Anterior cingulate cortex (tissue), 58 donors: ENCODE measurements around the gene ZNF92.
"Not testable (repeated sequence)": the region's sequence is repeated elsewhere in the genome, so short reads cannot be mapped to it uniquely, and the experiment has no call there.

ENCODE experiments used
- DNase-seq, 58 donors: peaks; one replicate each; lab custom pipeline; 2025; lab: John Stamatoyannopoulos, UW

The ZNF92 gene

DNA sequence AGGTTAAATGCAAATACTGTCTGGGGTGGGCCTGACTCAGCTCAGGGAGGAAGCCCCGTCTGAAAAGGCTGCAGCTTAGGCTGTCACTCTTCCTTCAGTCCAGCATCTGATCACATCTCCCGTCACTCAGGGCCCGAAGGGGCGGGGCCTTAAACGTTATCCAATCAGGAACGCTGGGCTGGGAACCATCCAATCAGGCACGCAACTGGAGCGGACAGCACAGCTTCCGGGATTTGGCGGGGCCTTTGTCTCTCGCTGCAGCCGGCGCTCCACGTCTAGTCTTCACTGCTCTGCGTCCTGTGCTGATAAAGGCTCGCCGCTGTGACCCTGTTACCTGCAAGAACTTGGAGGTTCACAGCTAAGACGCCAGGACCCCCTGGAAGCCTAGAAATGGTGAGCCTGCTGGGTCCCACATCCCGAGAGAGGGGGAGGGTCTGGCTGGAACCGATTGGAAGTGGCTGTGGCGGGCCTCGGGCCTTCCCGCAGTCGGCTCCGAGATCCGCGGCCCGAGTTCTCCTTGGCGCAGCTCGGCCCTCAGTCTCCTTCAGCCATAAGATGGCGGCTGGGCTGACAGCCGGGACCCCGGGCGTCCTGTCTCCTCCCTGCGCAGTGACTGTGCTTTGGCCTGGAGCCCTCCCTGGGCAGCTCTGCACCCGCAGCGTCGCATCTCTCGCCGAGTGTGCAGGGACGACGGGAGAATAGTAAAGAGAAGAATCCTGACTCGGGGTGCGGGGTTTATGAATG is at the start of gene ZNF92:
ZNF92 (plus strand) TSS at position 248 of the 744 bp plus-strand sequence; CDS start at position 391, 143 bp downstream.
- DNase-seq, result peak; percentile 55 to 98 (median 94)

GRCh38 chr7:65325793-65326432 is 47.7 kb upstream of the ZNF92 start:
- DNase-seq, result no peak

DNA sequence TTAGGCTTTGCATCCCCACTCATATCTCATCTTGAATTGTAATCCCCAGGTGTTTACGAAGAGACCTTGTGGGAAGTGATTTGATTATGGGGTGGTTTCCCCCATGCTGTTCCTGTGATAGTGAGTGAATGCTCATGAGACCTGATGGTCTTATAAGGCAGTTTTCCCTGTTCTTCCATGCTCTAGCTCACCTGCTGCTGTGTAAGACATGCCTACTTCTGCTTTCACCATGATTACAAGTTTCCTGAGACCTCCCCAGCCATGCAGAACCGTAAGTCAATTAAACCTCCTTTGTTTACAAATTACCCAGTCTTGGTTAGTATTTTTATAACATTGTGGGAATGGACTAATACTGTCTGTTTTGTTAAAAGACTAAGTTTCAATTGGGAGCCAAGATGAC is 35.3 kb upstream of the ZNF92 start:
- no peak for DNase-seq

DNA sequence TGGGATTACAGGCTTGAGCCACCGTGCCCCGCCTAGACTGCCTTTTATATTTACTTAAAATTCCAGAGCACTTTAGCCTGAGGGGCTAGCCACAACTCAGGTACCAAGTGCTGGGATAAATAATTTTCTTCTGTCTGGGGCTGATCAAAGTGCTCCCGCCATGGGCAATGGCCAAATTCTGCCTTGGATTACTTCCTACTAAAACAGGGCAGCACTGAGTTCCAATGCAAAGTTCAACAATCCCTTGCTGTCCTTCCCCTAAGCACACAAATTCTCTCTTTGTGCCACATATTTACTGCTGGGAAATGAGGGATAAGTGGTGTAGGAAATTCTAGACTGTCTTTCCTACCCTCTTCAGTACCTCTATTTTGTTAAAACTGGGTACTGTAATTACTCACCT is 34.4 kb upstream of the ZNF92 start:
- no peak for DNase-seq

GRCh38 chr7:65342723-65343629 is 30.7 kb upstream of the ZNF92 start:
- no peak for DNase-seq

DNA sequence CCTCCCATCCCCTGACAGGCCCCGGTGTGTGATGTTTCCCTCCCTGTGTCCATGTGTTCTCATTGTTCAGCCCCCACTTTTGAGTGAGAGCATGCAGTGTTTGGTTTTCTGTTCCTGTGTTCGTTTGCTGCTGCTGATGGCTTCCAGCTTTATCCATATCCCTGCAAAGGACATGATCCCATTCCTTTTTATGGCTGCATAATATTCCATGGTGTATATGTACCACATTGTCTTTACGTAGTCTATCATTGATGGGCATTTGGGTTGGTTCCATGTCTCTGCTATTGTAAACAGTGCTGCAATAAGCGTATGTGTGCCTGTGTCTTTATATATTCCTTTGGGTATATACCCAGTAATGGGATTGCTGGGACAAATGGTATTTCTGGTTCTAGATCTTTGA is 29.1 kb upstream of the ZNF92 start:
- DNase-seq, result not testable (repeated sequence)

- no peak for DNase-seq
Observed at GRCh38 chr7:65354263-65354662, 19.4 kb upstream of the ZNF92 start.

DNA sequence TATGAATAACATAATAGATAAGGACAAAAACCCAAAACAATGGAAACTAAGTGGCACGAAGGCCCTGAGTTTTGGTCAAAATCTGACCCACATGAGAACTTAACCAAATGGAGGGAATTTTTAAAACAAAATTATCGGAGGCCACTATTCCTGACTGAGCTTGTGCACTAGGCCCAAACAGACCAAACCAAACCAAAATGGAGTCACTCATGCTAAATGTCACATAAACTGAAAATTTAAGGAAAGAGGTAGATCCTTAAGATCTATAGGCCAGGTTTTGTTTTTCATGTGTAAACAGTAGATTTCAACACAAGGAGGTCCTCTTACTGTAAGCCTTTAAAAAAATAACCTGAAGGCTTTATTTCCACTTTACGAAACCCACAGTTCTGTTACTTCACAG is 3.8 kb upstream of the ZNF92 start:
- no peak for DNase-seq

DNA sequence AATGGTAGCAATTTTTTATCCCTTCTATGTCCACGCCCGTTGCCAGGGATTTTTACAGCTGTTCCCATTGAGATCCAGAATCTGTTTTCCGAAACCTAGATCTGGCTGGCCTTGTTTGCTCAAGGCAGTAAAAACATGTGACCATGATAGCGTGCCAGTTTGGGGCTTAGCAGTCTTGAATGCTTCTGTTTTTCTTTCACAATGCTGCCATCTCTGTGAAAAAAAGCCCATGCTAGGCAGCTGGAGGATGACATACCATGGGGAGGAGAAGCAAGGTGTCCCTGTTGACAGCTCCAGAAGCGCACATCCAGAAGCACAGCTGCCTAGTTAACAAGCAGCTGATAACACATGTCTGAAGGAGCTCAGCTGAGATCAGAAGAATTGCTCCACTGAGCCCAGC is 2.2 kb upstream of the ZNF92 start:
- peak in 25 of 58 donors; percentile 0 to 75 (median 23) for DNase-seq

GRCh38 chr7:65379318-65379717 is 5.7 kb downstream of the ZNF92 start:
- peak in 1 of 58 donors; percentile 16 for DNase-seq

GRCh38 chr7:65381742-65382141 is 8.1 kb downstream of the ZNF92 start:
- DNase-seq, result no peak

- DNase-seq, result no peak
Observed at GRCh38 chr7:65382452-65382851, 8.8 kb downstream of the ZNF92 start.

- DNase-seq, result no peak
Observed at GRCh38 chr7:65387891-65388290, 14.2 kb downstream of the ZNF92 start.

DNA sequence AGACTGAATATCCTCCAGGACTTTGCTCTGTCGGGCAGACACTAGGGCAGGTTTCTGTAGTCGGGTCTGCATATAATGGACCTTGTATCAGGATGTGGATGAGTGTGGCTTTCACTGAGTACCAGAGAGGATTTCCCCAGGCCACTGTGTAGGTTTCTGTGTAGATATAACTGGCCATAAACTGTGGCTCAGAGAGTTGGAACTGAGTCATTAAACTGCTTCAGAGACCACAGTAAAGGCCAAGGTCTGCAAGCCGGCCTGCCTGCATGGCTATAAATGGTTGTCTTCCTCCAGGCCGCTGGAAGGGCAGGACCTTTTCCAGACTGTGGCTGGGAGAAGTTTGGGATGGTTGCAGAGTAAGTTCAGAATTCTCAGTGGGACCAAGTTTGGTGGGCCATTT is 16.9 kb downstream of the ZNF92 start:
- no peak for DNase-seq

- DNase-seq, result no peak
Observed at GRCh38 chr7:65397730-65398142, 24.1 kb downstream of the ZNF92 start.

DNA sequence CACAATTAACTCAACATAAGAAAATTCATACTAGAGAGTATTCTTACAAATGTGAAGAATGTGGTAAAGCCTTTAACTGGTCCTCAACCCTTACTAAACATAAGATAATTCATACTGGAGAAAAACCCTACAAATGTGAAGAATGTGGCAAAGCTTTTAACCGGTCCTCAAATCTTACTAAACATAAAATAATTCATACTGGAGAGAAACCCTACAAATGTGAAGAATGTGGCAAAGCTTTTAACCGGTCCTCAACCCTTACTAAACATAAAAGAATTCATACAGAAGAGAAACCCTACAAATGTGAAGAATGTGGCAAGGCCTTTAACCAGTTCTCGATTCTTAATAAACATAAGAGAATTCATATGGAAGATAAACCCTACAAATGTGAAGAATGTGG is 25.0 kb downstream of the ZNF92 start:
- not testable (repeated sequence) for DNase-seq

- DNase-seq, result not testable (repeated sequence)
Observed at GRCh38 chr7:65399101-65399500, 25.4 kb downstream of the ZNF92 start.

- DNase-seq, result no peak
Observed at GRCh38 chr7:65404020-65404419, 30.4 kb downstream of the ZNF92 start.

DNA sequence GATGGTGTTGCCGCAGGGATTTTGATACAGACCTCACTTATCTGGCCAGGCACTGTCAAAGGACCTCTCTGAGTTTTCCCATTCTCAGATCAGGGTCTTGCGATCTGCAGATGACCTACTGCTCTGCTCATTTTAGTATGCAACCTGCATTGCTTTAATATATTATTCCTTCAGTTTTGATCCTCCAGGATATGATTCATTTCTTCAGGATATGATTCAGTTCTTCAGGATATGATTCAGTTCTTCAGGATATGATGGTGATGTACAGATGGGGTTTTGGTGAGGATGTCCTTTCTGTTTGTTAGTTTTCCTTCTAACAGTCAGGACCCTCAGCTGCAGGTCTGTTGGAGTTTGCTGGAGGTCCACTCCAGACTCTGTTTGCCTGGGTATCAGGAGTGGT is 33.1 kb downstream of the ZNF92 start:
- DNase-seq, result not testable (repeated sequence)

DNA sequence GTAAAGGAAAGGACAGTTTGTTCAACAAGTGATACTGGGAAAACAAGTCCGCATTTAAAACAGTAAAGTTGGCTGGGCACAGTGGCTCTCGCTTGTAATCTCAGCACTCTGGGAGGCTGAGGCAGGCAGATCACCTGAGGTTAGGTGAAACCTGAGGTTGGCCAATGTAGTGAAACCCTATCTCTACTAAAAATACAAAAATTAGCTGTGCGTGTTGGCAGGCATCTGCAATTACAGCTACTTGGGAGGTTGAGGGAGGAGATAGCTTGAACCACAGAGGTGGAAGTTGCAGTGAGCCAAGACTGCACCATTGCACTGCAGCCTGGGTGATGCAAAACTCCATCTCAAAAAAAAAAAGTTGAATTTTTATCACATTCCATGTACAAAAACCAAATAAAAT is 35.7 kb downstream of the ZNF92 start:
- DNase-seq, result no peak

GRCh38 chr7:65411249-65411648 is 37.6 kb downstream of the ZNF92 start:
- no peak for DNase-seq
